Activated naive CD8-positive, alpha-beta T cell treated with anti-CD3 and anti-CD28 coated beads, Interleukin-2, amount 10 ng/mL, durations not matched to agents 7 days and 5 days (primary cell): ENCODE results near the gene DNAJC5G. TPM values are rescaled to one million over a fixed set of nuclear protein-coding genes. Genes with fewer than 3 reads are reported as not detected.

Experiments
- ATAC-seq: fragments of 150-1000 bp; cut with Tn5 transposase; one replicate; pipeline ENCODE4 v1.10.0; 2021; ENCODE audit warnings: low read depth, moderate library complexity
- POLR2A ChIA-PET: fragments of 350-600 bp; sonication (Branson Sonifier 250); formaldehyde crosslinking; loops from one replicate; lab custom pipeline; 2021; ENCODE audit warnings: antibody characterized with exemption; lab: Charles Lee
- DNase-seq: peaks from one replicate; pipeline ENCODE4 v3.0.0; 2021
- H3K27ac Mint-ChIP-seq: one replicate; pipeline ENCODE4 v1.8.0; 2022; ENCODE audit warnings: mild to moderate bottlenecking, mixed read lengths
- H3K27me3 Mint-ChIP-seq: one replicate; pipeline ENCODE4 v1.8.0; 2022; ENCODE audit warnings: mild to moderate bottlenecking, moderate library complexity, mixed read lengths
- H3K36me3 Mint-ChIP-seq: one replicate; pipeline ENCODE4 v1.8.0; 2021; ENCODE audit warnings: mild to moderate bottlenecking, mixed read lengths
- H3K4me1 Mint-ChIP-seq: one replicate; pipeline ENCODE4 v1.8.0; 2021; ENCODE audit warnings: mixed read lengths
- H3K4me3 Mint-ChIP-seq: one replicate; pipeline ENCODE4 v1.8.0; 2022; ENCODE audit warnings: mild to moderate bottlenecking, moderate library complexity, mixed read lengths
- H3K9me3 Mint-ChIP-seq: one replicate; pipeline ENCODE4 v1.8.0; 2021; ENCODE audit warnings: mixed read lengths
- total RNA-seq, 2 experiments: library from RNA; stranded (reverse); gene quantifications; one replicate each; pipeline ENCODE4 v1.2.3, GENCODE V29; 2021

The DNAJC5G gene
- total RNA-seq, 2 experiments from 2014 or later = not detected

GRCh38 chr2:27243391-27244130, 31.7 kb upstream of the DNAJC5G start:
- Mint-ChIP-seq H3K36me3 (peaks cover 10% of the 10 kb centered on the region), H3K4me1 (peaks cover 9% of the 10 kb centered on the region), H3K9me3 (no peaks in the 10 kb centered on the region), H3K27me3 (no peaks in the 10 kb centered on the region), H3K27ac (no peak overlapping the region), H3K4me3 (no peak overlapping the region)
- DNase-seq (no peak), ATAC-seq (no peak)
- POLR2A ChIA-PET = no interaction called here

GRCh38 chr2:27245116-27245515, 30.1 kb upstream of the DNAJC5G start:
- POLR2A ChIA-PET = interaction anchor here (0.6 kb wide), 1 partner anchor 25 kb away, joined by 3 read pairs; no protein-coding TSS in a partner anchor
- ATAC-seq = no peak
- H3K36me3 Mint-ChIP-seq = peaks cover 7% of the 10 kb centered on the region
- H3K4me1 Mint-ChIP-seq = peaks cover 9% of the 10 kb centered on the region
- no peaks in the 10 kb centered on the region for H3K9me3 Mint-ChIP-seq
- no peak for DNase-seq
- no peak overlapping the region for H3K4me3 Mint-ChIP-seq
- no peaks in the 10 kb centered on the region for H3K27me3 Mint-ChIP-seq
- no peak overlapping the region for H3K27ac Mint-ChIP-seq

GRCh38 chr2:27245626-27246025, 29.6 kb upstream of the DNAJC5G start:
- Mint-ChIP-seq H3K27me3 (no peaks in the 10 kb centered on the region), H3K27ac (no peak overlapping the region), H3K4me1 (peaks cover 9% of the 10 kb centered on the region), H3K9me3 (no peaks in the 10 kb centered on the region), H3K36me3 (peaks cover 3% of the 10 kb centered on the region), H3K4me3 (no peak overlapping the region)
- DNase-seq = no peak
- ATAC-seq = no peak
- POLR2A ChIA-PET = no interaction called here

- DNase-seq (no peak), ATAC-seq (no peak)
- no peak overlapping the region for H3K27ac Mint-ChIP-seq
- H3K27me3 Mint-ChIP-seq = peaks cover 4% of the 10 kb centered on the region
- H3K4me3 Mint-ChIP-seq = no peak overlapping the region
- H3K36me3 Mint-ChIP-seq = no peaks in the 10 kb centered on the region
- POLR2A ChIA-PET = interaction anchor here (1.0 kb wide), 1 partner anchor 15 kb away, joined by 3 read pairs; the partner anchor contains the start of gene SLC30A3
- no peaks in the 10 kb centered on the region for H3K9me3 Mint-ChIP-seq
- H3K4me1 Mint-ChIP-seq = peaks cover 4% of the 10 kb centered on the region
These were observed 27.3 kb upstream of the DNAJC5G start for GRCh38 chr2:27247893-27248292.

- no peak overlapping the region for H3K27ac Mint-ChIP-seq
- DNase-seq (no peak), ATAC-seq (no peak)
- H3K4me3 Mint-ChIP-seq = no peak overlapping the region
- POLR2A ChIA-PET = no interaction called here
- no peaks in the 10 kb centered on the region for H3K9me3 Mint-ChIP-seq
- no peaks in the 10 kb centered on the region for H3K36me3 Mint-ChIP-seq
- H3K4me1 Mint-ChIP-seq = peaks cover 4% of the 10 kb centered on the region
- H3K27me3 Mint-ChIP-seq = peaks cover 6% of the 10 kb centered on the region
These were observed 25.9 kb upstream of the DNAJC5G start for GRCh38 chr2:27249159-27249890.

- Mint-ChIP-seq H3K27ac (no peak overlapping the region), H3K4me1 (peaks cover 4% of the 10 kb centered on the region), H3K4me3 (no peak overlapping the region), H3K9me3 (no peaks in the 10 kb centered on the region), H3K36me3 (no peaks in the 10 kb centered on the region), H3K27me3 (peaks cover 11% of the 10 kb centered on the region)
- POLR2A ChIA-PET = no interaction called here
- ATAC-seq (peak; percentile 78), DNase-seq (peak; percentile 80)
These were observed 25.2 kb upstream of the DNAJC5G start for GRCh38 chr2:27249891-27250651.

- ATAC-seq (no peak), DNase-seq (no peak)
- Mint-ChIP-seq H3K36me3 (no peaks in the 10 kb centered on the region), H3K27ac (no peak overlapping the region), H3K4me1 (peaks cover 4% of the 10 kb centered on the region), H3K9me3 (no peaks in the 10 kb centered on the region), H3K27me3 (peaks cover 17% of the 10 kb centered on the region), H3K4me3 (no peak overlapping the region)
- POLR2A ChIA-PET = interaction anchor here (1.0 kb wide), 1 partner anchor 52 kb away, joined by 3 read pairs; no protein-coding TSS in a partner anchor
These were observed 24.4 kb upstream of the DNAJC5G start for GRCh38 chr2:27250652-27251379.

GRCh38 chr2:27251766-27252165, 23.5 kb upstream of the DNAJC5G start:
- no peak for DNase-seq
- POLR2A ChIA-PET = interaction anchor here (1.0 kb wide), 1 partner anchor 51 kb away, joined by 3 read pairs; no protein-coding TSS in a partner anchor
- no peak for ATAC-seq
- no peaks in the 10 kb centered on the region for H3K36me3 Mint-ChIP-seq
- peaks cover 26% of the 10 kb centered on the region for H3K27me3 Mint-ChIP-seq
- H3K4me3 Mint-ChIP-seq = no peak overlapping the region
- no peaks in the 10 kb centered on the region for H3K9me3 Mint-ChIP-seq
- H3K4me1 Mint-ChIP-seq = peaks cover 4% of the 10 kb centered on the region
- H3K27ac Mint-ChIP-seq = no peak overlapping the region

GRCh38 chr2:27255187-27255586, 20.0 kb upstream of the DNAJC5G start:
- Mint-ChIP-seq H3K9me3 (no peaks in the 10 kb centered on the region), H3K4me1 (no peaks in the 10 kb centered on the region), H3K4me3 (no peak overlapping the region), H3K27me3 (peaks cover 37% of the 10 kb centered on the region), H3K27ac (no peak overlapping the region), H3K36me3 (no peaks in the 10 kb centered on the region)
- POLR2A ChIA-PET = no interaction called here
- DNase-seq (no peak), ATAC-seq (no peak)

- Mint-ChIP-seq H3K27ac (no peak overlapping the region), H3K4me3 (no peak overlapping the region), H3K36me3 (no peaks in the 10 kb centered on the region), H3K4me1 (no peaks in the 10 kb centered on the region), H3K27me3 (peaks cover 42% of the 10 kb centered on the region), H3K9me3 (no peaks in the 10 kb centered on the region)
- DNase-seq (no peak), ATAC-seq (no peak)
- POLR2A ChIA-PET = no interaction called here
These were observed 19.6 kb upstream of the DNAJC5G start for GRCh38 chr2:27255660-27256059.

GRCh38 chr2:27256855-27257454, 18.3 kb upstream of the DNAJC5G start:
- Mint-ChIP-seq H3K36me3 (no peaks in the 10 kb centered on the region), H3K4me1 (peaks cover 8% of the 10 kb centered on the region), H3K27me3 (peaks cover 51% of the 10 kb centered on the region), H3K27ac (no peak overlapping the region), H3K9me3 (no peaks in the 10 kb centered on the region), H3K4me3 (no peak overlapping the region)
- no peak for DNase-seq
- ATAC-seq = no peak
- POLR2A ChIA-PET = no interaction called here

- Mint-ChIP-seq H3K4me3 (no peak overlapping the region), H3K27me3 (peaks cover 51% of the 10 kb centered on the region), H3K27ac (no peak overlapping the region), H3K36me3 (no peaks in the 10 kb centered on the region), H3K4me1 (peaks cover 8% of the 10 kb centered on the region), H3K9me3 (no peaks in the 10 kb centered on the region)
- POLR2A ChIA-PET = no interaction called here
- ATAC-seq (no peak), DNase-seq (no peak)
These were observed 17.2 kb upstream of the DNAJC5G start for GRCh38 chr2:27258051-27258450.
